ENCODE results near the gene SLC16A11. TPM values are rescaled to one million over a fixed set of nuclear protein-coding genes. Genes with fewer than 3 reads are reported as not detected.

SLC16A11 gene
- total and polyA plus RNA-seq, 2 of the 4 experiments (the other 2 are of a cell fraction): not detected

DNA sequence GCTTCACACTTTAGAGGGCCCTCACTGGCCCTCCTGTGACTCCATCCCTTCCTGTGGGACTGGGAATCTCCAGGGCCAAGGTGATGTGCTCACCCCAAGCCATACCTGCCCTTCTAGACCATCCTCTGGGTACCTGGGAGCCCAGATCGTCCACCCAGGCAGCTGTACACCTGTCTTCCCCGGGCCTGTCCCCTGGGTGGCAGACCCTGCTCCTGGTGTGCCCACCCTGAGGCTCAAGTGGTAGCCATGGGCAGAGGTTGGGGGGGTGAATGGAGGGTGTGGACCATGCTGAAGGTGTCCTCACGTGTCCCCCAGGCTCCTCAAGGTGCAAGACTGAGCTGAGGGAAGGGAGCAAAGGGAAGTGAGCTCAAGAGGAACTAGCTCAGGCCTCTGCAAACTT is 26.8 kb upstream of the SLC16A11 start:
- H3K23ac ChIP-seq (ENCODE audit: low read depth, low read length): no peak overlapping the region
- DNase-seq: no peak
- H2AK5ac ChIP-seq (ENCODE audit: low read depth, low read length): no peak overlapping the region
- no peak overlapping the region for H3K14ac ChIP-seq (replicated peaks; ENCODE audit: low read depth, low read length)
- no peaks in the 10 kb centered on the region for H3K36me3 ChIP-seq (ENCODE audit: control insufficient read depth, insufficient read depth, low read length)
- H3K9ac ChIP-seq (ENCODE audit: low read depth, low read length): no peak overlapping the region
- H4K20me1 ChIP-seq (ENCODE audit: insufficient read depth, low read length): no peaks in the 10 kb centered on the region
- CTCF ChIA-PET: no interaction called here
- H4K8ac ChIP-seq (ENCODE audit: low read depth in 2 of 2, low read length in 2 of 2): no peak overlapping the region
- no peak overlapping the region for H2AFZ ChIP-seq (replicated peaks; ENCODE audit: low read length, poor library complexity)
- dilution Hi-C loops (cut with HindIII; ENCODE audit: low sequenced_read_pairs, unreplicated experiment): no loop called here
- no peaks in the 10 kb centered on the region for H3K79me1 ChIP-seq (ENCODE audit: low read depth in 1 of 2, low read length in 2 of 2)
- no TSS peak for BruUV-seq (replicated peaks)
- H2BK120ac ChIP-seq (ENCODE audit: low read depth, low read length): no peak overlapping the region
- peaks cover 17% of the 10 kb centered on the region for H3K27me3 ChIP-seq (ENCODE audit: control insufficient read depth, insufficient read depth, low read length)
- no peak overlapping the region for H4K5ac ChIP-seq (ENCODE audit: low read depth, low read length)
- no peak overlapping the region for H3K4me2 ChIP-seq (ENCODE audit: low read depth, low read length)
- WGBS, 2 experiments (ENCODE audit: extremely low coverage in 2 of 2, insufficient read length in 1 of 2): no CpG with 5 or more reads among the region's 3 CpGs
- H3K9me1 ChIP-seq (ENCODE audit: insufficient read depth, low read length): no peaks in the 10 kb centered on the region
- no peak overlapping the region for H3K4ac ChIP-seq (ENCODE audit: low read depth, low read length)
- no peak overlapping the region for H2BK5ac ChIP-seq (ENCODE audit: low read depth, low read length, poor library complexity, severe bottlenecking)
- H2AK9ac ChIP-seq (replicated peaks; ENCODE audit: low read depth, low read length, poor library complexity): no peak overlapping the region
- no peak overlapping the region for H3K27ac ChIP-seq (ENCODE audit: insufficient read depth, low read length)
- no peak overlapping the region for H3K4me3 ChIP-seq (ENCODE audit: insufficient read depth, low read depth, low read length)
- no peak overlapping the region for H4K91ac ChIP-seq (ENCODE audit: insufficient read depth, low read depth, low read length)
- H2BK20ac ChIP-seq (ENCODE audit: low read depth, low read length): no peak overlapping the region
- ATAC-seq (ENCODE audit: low read depth): no peak
- intact Hi-C loops (cut with micrococcal nuclease): no loop called here
- no peak for TF ChIP-seq FOS (IDR thresholded peaks at IDR 0.05; ENCODE audit: low read depth, low read length)
- no peak for TF ChIP-seq BHLHE40 (IDR thresholded peaks at IDR 0.05; ENCODE audit: low read depth, low read length)
- no peak for TF ChIP-seq RFX5 (IDR thresholded peaks at IDR 0.05; ENCODE audit: low read depth, low read length)
- no peak for TF ChIP-seq CHD1 (IDR thresholded peaks at IDR 0.05; ENCODE audit: low read depth, low read length)
- TF ChIP-seq SMC3 (IDR thresholded peaks at IDR 0.05; ENCODE audit: low read depth, low read length): no peak
- no peak for TF ChIP-seq NFE2L2 (IDR thresholded peaks at IDR 0.05; ENCODE audit: low read depth, low read length)
- TF ChIP-seq MXI1 (IDR thresholded peaks at IDR 0.05; ENCODE audit: borderline replicate concordance, low read depth, low read length): no peak
- no peak for TF ChIP-seq MAZ (IDR thresholded peaks at IDR 0.05; ENCODE audit: borderline replicate concordance, low read depth, low read length)
- TF ChIP-seq, protein P1, sequence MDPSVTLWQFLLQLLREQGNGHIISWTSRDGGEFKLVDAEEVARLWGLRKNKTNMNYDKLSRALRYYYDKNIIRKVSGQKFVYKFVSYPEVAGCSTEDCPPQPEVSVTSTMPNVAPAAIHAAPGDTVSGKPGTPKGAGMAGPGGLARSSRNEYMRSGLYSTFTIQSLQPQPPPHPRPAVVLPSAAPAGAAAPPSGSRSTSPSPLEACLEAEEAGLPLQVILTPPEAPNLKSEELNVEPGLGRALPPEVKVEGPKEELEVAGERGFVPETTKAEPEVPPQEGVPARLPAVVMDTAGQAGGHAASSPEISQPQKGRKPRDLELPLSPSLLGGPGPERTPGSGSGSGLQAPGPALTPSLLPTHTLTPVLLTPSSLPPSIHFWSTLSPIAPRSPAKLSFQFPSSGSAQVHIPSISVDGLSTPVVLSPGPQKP (IDR thresholded peaks at IDR 0.05; ENCODE audit: borderline replicate concordance, low read depth, low read length): no peak
- TF ChIP-seq, protein P2, sequence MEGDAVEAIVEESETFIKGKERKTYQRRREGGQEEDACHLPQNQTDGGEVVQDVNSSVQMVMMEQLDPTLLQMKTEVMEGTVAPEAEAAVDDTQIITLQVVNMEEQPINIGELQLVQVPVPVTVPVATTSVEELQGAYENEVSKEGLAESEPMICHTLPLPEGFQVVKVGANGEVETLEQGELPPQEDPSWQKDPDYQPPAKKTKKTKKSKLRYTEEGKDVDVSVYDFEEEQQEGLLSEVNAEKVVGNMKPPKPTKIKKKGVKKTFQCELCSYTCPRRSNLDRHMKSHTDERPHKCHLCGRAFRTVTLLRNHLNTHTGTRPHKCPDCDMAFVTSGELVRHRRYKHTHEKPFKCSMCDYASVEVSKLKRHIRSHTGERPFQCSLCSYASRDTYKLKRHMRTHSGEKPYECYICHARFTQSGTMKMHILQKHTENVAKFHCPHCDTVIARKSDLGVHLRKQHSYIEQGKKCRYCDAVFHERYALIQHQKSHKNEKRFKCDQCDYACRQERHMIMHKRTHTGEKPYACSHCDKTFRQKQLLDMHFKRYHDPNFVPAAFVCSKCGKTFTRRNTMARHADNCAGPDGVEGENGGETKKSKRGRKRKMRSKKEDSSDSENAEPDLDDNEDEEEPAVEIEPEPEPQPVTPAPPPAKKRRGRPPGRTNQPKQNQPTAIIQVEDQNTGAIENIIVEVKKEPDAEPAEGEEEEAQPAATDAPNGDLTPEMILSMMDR (conservative IDR thresholded peaks at IDR 0.05; ENCODE audit: low read depth, low read length): no peak
- no peak for TF ChIP-seq POLR2A (IDR thresholded peaks at IDR 0.05; ENCODE audit: low read depth, low read length)
- TF ChIP-seq RAD21 (IDR thresholded peaks at IDR 0.05; ENCODE audit: low read length): no peak
- no peak for TF ChIP-seq USF2 (IDR thresholded peaks at IDR 0.05; ENCODE audit: low read depth, low read length)
- no peak for TF ChIP-seq CEBPB (IDR thresholded peaks at IDR 0.05; ENCODE audit: low read depth, low read length)
- no peak for TF ChIP-seq RCOR1 (IDR thresholded peaks at IDR 0.05; ENCODE audit: insufficient replicate concordance, low read length)
- no peak for TF ChIP-seq MAFK (IDR thresholded peaks at IDR 0.05; ENCODE audit: low read depth, low read length)
- no peaks in the 10 kb centered on the region for H3K4me1 ChIP-seq (ENCODE audit: control insufficient read depth, insufficient read depth, low read length)
- POLR2A ChIA-PET (ENCODE audit: unreplicated experiment): no interaction called here
- H3K9me3 ChIP-seq (ENCODE audit: control insufficient read depth, insufficient read depth, low read length): peaks cover 5% of the 10 kb centered on the region
- H3K18ac ChIP-seq (ENCODE audit: low read depth, low read length): no peak overlapping the region
- no peak overlapping the region for H2BK15ac ChIP-seq (ENCODE audit: low read depth, low read length)
- in situ Hi-C loops (cut with MboI; ENCODE audit: low sequenced_read_pairs): loop anchor here (25.0 kb wide), 1 partner anchor 467 kb away; the partner anchor contains the start of gene TNFSF12
- H3K56ac ChIP-seq (ENCODE audit: extremely low read depth, insufficient read depth, low read length): no peak overlapping the region

Measured in IMR-90 (cell line).